ENCODE results near the gene NECTIN1.

NECTIN1 gene

GRCh38 chr11:119669487-119669886, 59.5 kb downstream of the NECTIN1 start:
- no peak overlapping the region for H3K9ac ChIP-seq (ENCODE audit: low read length in 2 of 2)
- no peaks in the 10 kb centered on the region for H3K9me3 ChIP-seq (ENCODE audit: control insufficient read depth in 2 of 2, low read length in 2 of 2)
- no peaks in the 10 kb centered on the region for H3K27me3 ChIP-seq (ENCODE audit: control insufficient read depth in 1 of 2, insufficient read depth in 2 of 2, low read length in 2 of 2)
- no peaks in the 10 kb centered on the region for H3K36me3 ChIP-seq (ENCODE audit: control insufficient read depth in 2 of 2, insufficient read depth in 2 of 2, low read length in 2 of 2)
- H3K27ac ChIP-seq (ENCODE audit: low read length): no peak overlapping the region
- H3K4me3 ChIP-seq (ENCODE audit: low read length in 2 of 2): no peak overlapping the region
- H3K4me1 ChIP-seq (ENCODE audit: control insufficient read depth, insufficient read depth, low read length): peaks cover 28% of the 10 kb centered on the region

- H3K9ac ChIP-seq (ENCODE audit: low read length in 2 of 2): no peak overlapping the region
- H3K4me1 ChIP-seq (ENCODE audit: control insufficient read depth, insufficient read depth, low read length): peaks cover 28% of the 10 kb centered on the region
- H3K27ac ChIP-seq (ENCODE audit: low read length): no peak overlapping the region
- H3K9me3 ChIP-seq (ENCODE audit: control insufficient read depth in 2 of 2, low read length in 2 of 2): no peaks in the 10 kb centered on the region
- H3K36me3 ChIP-seq (ENCODE audit: control insufficient read depth in 2 of 2, insufficient read depth in 2 of 2, low read length in 2 of 2): no peaks in the 10 kb centered on the region
- no peaks in the 10 kb centered on the region for H3K27me3 ChIP-seq (ENCODE audit: control insufficient read depth in 1 of 2, insufficient read depth in 2 of 2, low read length in 2 of 2)
- H3K4me3 ChIP-seq (ENCODE audit: low read length in 2 of 2): no peak overlapping the region
Measured at GRCh38 chr11:119668676-119669075, 60.3 kb downstream of the NECTIN1 start.

- Histone ChIP-seq H3K27ac (ENCODE audit: low read length) (no peak overlapping the region), H3K9me3 (ENCODE audit: control insufficient read depth in 2 of 2, low read length in 2 of 2) (no peaks in the 10 kb centered on the region), H3K4me3 (ENCODE audit: low read length in 2 of 2) (no peak overlapping the region), H3K9ac (ENCODE audit: low read length in 2 of 2) (no peak overlapping the region), H3K4me1 (ENCODE audit: control insufficient read depth, insufficient read depth, low read length) (peaks cover 16% of the 10 kb centered on the region), H3K36me3 (ENCODE audit: control insufficient read depth in 2 of 2, insufficient read depth in 2 of 2, low read length in 2 of 2) (no peaks in the 10 kb centered on the region), H3K27me3 (ENCODE audit: control insufficient read depth in 1 of 2, insufficient read depth in 2 of 2, low read length in 2 of 2) (no peaks in the 10 kb centered on the region)
Measured at GRCh38 chr11:119666463-119667131, 62.4 kb downstream of the NECTIN1 start.

GRCh38 chr11:119666061-119666460, 62.9 kb downstream of the NECTIN1 start:
- Histone ChIP-seq H3K9ac (ENCODE audit: low read length in 2 of 2) (no peak overlapping the region), H3K36me3 (ENCODE audit: control insufficient read depth in 2 of 2, insufficient read depth in 2 of 2, low read length in 2 of 2) (no peaks in the 10 kb centered on the region), H3K27ac (ENCODE audit: low read length) (no peak overlapping the region)

GRCh38 chr11:119664701-119665420, 64.1 kb downstream of the NECTIN1 start:
- no peak overlapping the region for H3K27ac ChIP-seq (ENCODE audit: low read length)
- no peaks in the 10 kb centered on the region for H3K36me3 ChIP-seq (ENCODE audit: control insufficient read depth in 2 of 2, insufficient read depth in 2 of 2, low read length in 2 of 2)
- no peak overlapping the region for H3K9ac ChIP-seq (ENCODE audit: low read length in 2 of 2)
- no peaks in the 10 kb centered on the region for H3K27me3 ChIP-seq (ENCODE audit: control insufficient read depth in 1 of 2, insufficient read depth in 2 of 2, low read length in 2 of 2)
- peaks cover 8% of the 10 kb centered on the region for H3K4me1 ChIP-seq (ENCODE audit: control insufficient read depth, insufficient read depth, low read length)
- H3K4me3 ChIP-seq (ENCODE audit: low read length in 2 of 2): no peak overlapping the region
- H3K9me3 ChIP-seq (ENCODE audit: control insufficient read depth in 2 of 2, low read length in 2 of 2): no peaks in the 10 kb centered on the region

More at GRCh38 chr11:119666061-119666460, 62.9 kb downstream of the NECTIN1 start:
- Histone ChIP-seq H3K4me1 (ENCODE audit: control insufficient read depth, insufficient read depth, low read length) (peaks cover 11% of the 10 kb centered on the region), H3K4me3 (ENCODE audit: low read length in 2 of 2) (no peak overlapping the region), H3K9me3 (ENCODE audit: control insufficient read depth in 2 of 2, low read length in 2 of 2) (no peaks in the 10 kb centered on the region), H3K27me3 (ENCODE audit: control insufficient read depth in 1 of 2, insufficient read depth in 2 of 2, low read length in 2 of 2) (no peaks in the 10 kb centered on the region)

GRCh38 chr11:119664063-119664572, 64.9 kb downstream of the NECTIN1 start:
- no peak overlapping the region for H3K9ac ChIP-seq (ENCODE audit: low read length in 2 of 2)
- H3K9me3 ChIP-seq (ENCODE audit: control insufficient read depth in 2 of 2, low read length in 2 of 2): no peaks in the 10 kb centered on the region
- H3K4me1 ChIP-seq (ENCODE audit: control insufficient read depth, insufficient read depth, low read length): peaks cover 8% of the 10 kb centered on the region
- H3K27ac ChIP-seq (ENCODE audit: low read length): no peak overlapping the region
- H3K36me3 ChIP-seq (ENCODE audit: control insufficient read depth in 2 of 2, insufficient read depth in 2 of 2, low read length in 2 of 2): no peaks in the 10 kb centered on the region
- H3K27me3 ChIP-seq (ENCODE audit: control insufficient read depth in 1 of 2, insufficient read depth in 2 of 2, low read length in 2 of 2): no peaks in the 10 kb centered on the region
- H3K4me3 ChIP-seq (ENCODE audit: low read length in 2 of 2): no peak overlapping the region

GRCh38 chr11:119663279-119663678, 65.7 kb downstream of the NECTIN1 start:
- H3K36me3 ChIP-seq (ENCODE audit: control insufficient read depth in 2 of 2, insufficient read depth in 2 of 2, low read length in 2 of 2): no peaks in the 10 kb centered on the region
- no peaks in the 10 kb centered on the region for H3K9me3 ChIP-seq (ENCODE audit: control insufficient read depth in 2 of 2, low read length in 2 of 2)
- no peak overlapping the region for H3K4me3 ChIP-seq (ENCODE audit: low read length in 2 of 2)
- H3K4me1 ChIP-seq (ENCODE audit: control insufficient read depth, insufficient read depth, low read length): peaks cover 8% of the 10 kb centered on the region
- H3K27ac ChIP-seq (ENCODE audit: low read length): no peak overlapping the region
- H3K9ac ChIP-seq (ENCODE audit: low read length in 2 of 2): no peak overlapping the region
- H3K27me3 ChIP-seq (ENCODE audit: control insufficient read depth in 1 of 2, insufficient read depth in 2 of 2, low read length in 2 of 2): no peaks in the 10 kb centered on the region

- H3K36me3 ChIP-seq (ENCODE audit: control insufficient read depth in 2 of 2, insufficient read depth in 2 of 2, low read length in 2 of 2): no peaks in the 10 kb centered on the region
- peaks cover 1% of the 10 kb centered on the region for H3K4me1 ChIP-seq (ENCODE audit: control insufficient read depth, insufficient read depth, low read length)
- no peak overlapping the region for H3K9ac ChIP-seq (ENCODE audit: low read length in 2 of 2)
- no peaks in the 10 kb centered on the region for H3K9me3 ChIP-seq (ENCODE audit: control insufficient read depth in 2 of 2, low read length in 2 of 2)
- no peaks in the 10 kb centered on the region for H3K27me3 ChIP-seq (ENCODE audit: control insufficient read depth in 1 of 2, insufficient read depth in 2 of 2, low read length in 2 of 2)
- H3K4me3 ChIP-seq (ENCODE audit: low read length in 2 of 2): no peak overlapping the region
- H3K27ac ChIP-seq (ENCODE audit: low read length): no peak overlapping the region
Measured at GRCh38 chr11:119661226-119661625, 67.8 kb downstream of the NECTIN1 start.

- Histone ChIP-seq H3K9ac (ENCODE audit: low read length in 2 of 2) (no peak overlapping the region), H3K27ac (ENCODE audit: low read length) (no peak overlapping the region), H3K4me1 (ENCODE audit: control insufficient read depth, insufficient read depth, low read length) (no peaks in the 10 kb centered on the region), H3K9me3 (ENCODE audit: control insufficient read depth in 2 of 2, low read length in 2 of 2) (no peaks in the 10 kb centered on the region), H3K36me3 (ENCODE audit: control insufficient read depth in 2 of 2, insufficient read depth in 2 of 2, low read length in 2 of 2) (no peaks in the 10 kb centered on the region), H3K4me3 (ENCODE audit: low read length in 2 of 2) (no peak overlapping the region), H3K27me3 (ENCODE audit: control insufficient read depth in 1 of 2, insufficient read depth in 2 of 2, low read length in 2 of 2) (no peaks in the 10 kb centered on the region)
Measured at GRCh38 chr11:119659971-119660723, 68.9 kb downstream of the NECTIN1 start.

GRCh38 chr11:119652907-119653659, 75.9 kb downstream of the NECTIN1 start:
- no peak overlapping the region for H3K27ac ChIP-seq (ENCODE audit: low read length)
- no peaks in the 10 kb centered on the region for H3K4me1 ChIP-seq (ENCODE audit: control insufficient read depth, insufficient read depth, low read length)
- no peaks in the 10 kb centered on the region for H3K36me3 ChIP-seq (ENCODE audit: control insufficient read depth in 2 of 2, insufficient read depth in 2 of 2, low read length in 2 of 2)
- peaks cover 0 to 6% of the 10 kb centered on the region in 2 donors for H3K27me3 ChIP-seq (ENCODE audit: control insufficient read depth in 1 of 2, insufficient read depth in 2 of 2, low read length in 2 of 2)
- H3K9ac ChIP-seq (ENCODE audit: low read length in 2 of 2): no peak overlapping the region
- H3K4me3 ChIP-seq (ENCODE audit: low read length in 2 of 2): no peak overlapping the region
- H3K9me3 ChIP-seq (ENCODE audit: control insufficient read depth in 2 of 2, low read length in 2 of 2): no peaks in the 10 kb centered on the region

All from stomach smooth muscle (tissue), 2 donors.